H1 (cell line): ENCODE results near the gene IKZF3. TPM values are rescaled to one million over a fixed set of nuclear protein-coding genes. Genes with fewer than 3 reads are reported as not detected.

Experiments used
- CTCF ChIA-PET: fragments of 300-600 bp; sonication (Branson Sonifier 250); formaldehyde crosslinking; loops from one replicate; lab custom pipeline; 2021; ENCODE audit not compliant: partially characterized antibody; lab: Charles Lee
- POLR2A ChIA-PET: fragments of 300-600 bp; sonication (Branson Sonifier 250); formaldehyde crosslinking; loops from one replicate; lab custom pipeline; 2021; ENCODE audit warnings: inconsistent platforms; ENCODE audit not compliant: partially characterized antibody; lab: Charles Lee
- DNase-seq, 2 experiments: peaks; one replicate each; pipeline versions ENCODE4 v3.0.0 to v3.0.0-alpha.2; 2010 to 2022; ENCODE audit warnings: low spot score in 2 of 2, low read depth in 1 of 2, mixed read lengths in 1 of 2
- FAIRE-seq: peaks from 2 replicates; lab custom pipeline; 2011; peaks lifted over from hg19 to GRCh38; lab: Jason Lieb, UNC
- H2AFZ ChIP-seq: 2 replicates; pipeline ENCODE4 v1.8.1; 2012; ENCODE audit warnings: low read length, inconsistent platforms
- H2AK5ac ChIP-seq: 2 replicates; pipeline ENCODE4 v1.6.1; 2013; ENCODE audit warnings: low read depth, low read length
- H2BK120ac ChIP-seq: replicated peaks from 2 replicates; pipeline ENCODE3; 2013; ENCODE audit warnings: low read depth, low read length, inconsistent platforms
- H2BK12ac ChIP-seq: 2 replicates; pipeline ENCODE4 v1.6.1; 2013; ENCODE audit warnings: low read depth, low read length
- H2BK15ac ChIP-seq: 2 replicates; pipeline ENCODE4 v1.6.1; 2013; ENCODE audit warnings: low read length
- H2BK20ac ChIP-seq: 2 replicates; pipeline ENCODE4 v1.6.1; 2013; ENCODE audit warnings: low read length
- H2BK5ac ChIP-seq: 2 replicates; pipeline ENCODE4 v1.6.1; 2013; ENCODE audit warnings: low read depth, low read length
- H3K14ac ChIP-seq: 2 replicates; pipeline ENCODE4 v1.6.1; 2013; ENCODE audit warnings: inconsistent platforms; ENCODE audit not compliant: insufficient read length
- H3K18ac ChIP-seq: 2 replicates; pipeline ENCODE4 v1.6.1; 2013; ENCODE audit warnings: low read length; ENCODE audit errors: extremely low read depth
- H3K23ac ChIP-seq: 2 replicates; pipeline ENCODE4 v1.6.1; 2013; ENCODE audit warnings: inconsistent platforms; ENCODE audit not compliant: insufficient read length
- H3K23me2 ChIP-seq: 2 replicates; pipeline ENCODE4 v1.6.1; 2013; ENCODE audit warnings: low read depth, low read length
- H3K27ac ChIP-seq: 2 replicates; pipeline ENCODE4 v1.6.1; 2011; ENCODE audit warnings: low read depth, low read length, inconsistent platforms
- H3K27me3 ChIP-seq, 4 experiments: replicated peaks in 1 of 4; 1 replicate in 1 of 4; 2 replicates in 3 of 4; pipeline versions ENCODE4 v1.6.1 to v1.8.1; 2011 to 2013; ENCODE audit warnings: low read length in 3 of 4, mild to moderate bottlenecking in 3 of 4, inconsistent platforms in 2 of 4, mixed read lengths in 2 of 4, moderate library complexity in 1 of 4; ENCODE audit not compliant: control insufficient read depth in 3 of 4, insufficient read depth in 3 of 4; ENCODE audit errors: extremely low read depth in 1 of 4
- H3K36me3 ChIP-seq, 4 experiments: 2 replicates each; pipeline versions ENCODE4 v1.6.1 to v1.8.1; 2011 to 2013; ENCODE audit warnings: mild to moderate bottlenecking in 4 of 4, low read length in 3 of 4, moderate library complexity in 2 of 4, control low read depth in 1 of 4, inconsistent platforms in 1 of 4; ENCODE audit not compliant: insufficient read depth in 4 of 4, control insufficient read depth in 2 of 4
- H3K4ac ChIP-seq: replicated peaks from 2 replicates; pipeline ENCODE3; 2013; ENCODE audit warnings: low read length, low read depth, mixed read lengths, inconsistent platforms; ENCODE audit not compliant: insufficient read length
- H3K4me1 ChIP-seq, 4 experiments: replicated peaks in 1 of 4; 1 replicate in 1 of 4; 2 replicates in 3 of 4; pipeline versions ENCODE4 v1.6.1 to v1.8.1; 2011 to 2013; ENCODE audit warnings: low read length in 3 of 4, inconsistent platforms in 2 of 4, mixed read lengths in 1 of 4; ENCODE audit not compliant: insufficient read depth in 4 of 4, control insufficient read depth in 3 of 4
- H3K4me2 ChIP-seq, 2 experiments: 2 replicates each; pipeline versions ENCODE4 v1.6.1 to v1.8.1; 2011 to 2013; ENCODE audit warnings: low read depth in 2 of 2, low read length in 2 of 2, control low read depth in 1 of 2, inconsistent platforms in 1 of 2, mild to moderate bottlenecking in 1 of 2; ENCODE audit not compliant: insufficient read depth in 1 of 2
- H3K4me3 ChIP-seq, 4 experiments: fragments of 200-600, 300-600 bp in 1 of 4; sonication (generic), shearing (Covaris generic), sonication (Bioruptor Twin) in 1 of 4; 2 replicates each; pipeline versions ENCODE4 v1.5.1 to v1.8.1; 2011 to 2016; ENCODE audit warnings: low read length in 4 of 4, low read depth in 3 of 4, control low read depth in 2 of 4, inconsistent platforms in 2 of 4, mild to moderate bottlenecking in 2 of 4, mixed read lengths in 1 of 4, moderate library complexity in 1 of 4; ENCODE audit not compliant: insufficient read depth in 2 of 4; ENCODE audit errors: extremely low read depth in 1 of 4
- H3K56ac ChIP-seq: replicated peaks from 2 replicates; pipeline ENCODE3; 2013; ENCODE audit warnings: low read depth, mild to moderate bottlenecking, mixed read lengths, low read length, inconsistent platforms; ENCODE audit not compliant: insufficient read length
- H3K79me1 ChIP-seq: 2 replicates; pipeline ENCODE4 v1.6.1; 2013; ENCODE audit warnings: low read depth, low read length, control low read depth
- H3K79me2 ChIP-seq, 2 experiments: 2 replicates each; pipeline versions ENCODE4 v1.6.1 to v1.8.1; 2012 to 2013; ENCODE audit warnings: low read length in 2 of 2, mild to moderate bottlenecking in 2 of 2, inconsistent platforms in 1 of 2; ENCODE audit not compliant: insufficient read depth in 2 of 2, control insufficient read depth in 1 of 2
- H3K9ac ChIP-seq, 4 experiments: replicated peaks in 1 of 4; 1 replicate in 1 of 4; 2 replicates in 3 of 4; pipeline versions ENCODE4 v1.6.1 to v1.8.1; 2011 to 2013; ENCODE audit warnings: low read depth in 3 of 4, low read length in 3 of 4, control low read depth in 2 of 4, mild to moderate bottlenecking in 2 of 4, moderate library complexity in 2 of 4, inconsistent platforms in 1 of 4; ENCODE audit errors: extremely low read depth in 1 of 4
- H3K9me3 ChIP-seq, 2 experiments: 2 replicates each; pipeline versions ENCODE4 v1.6.1 to v1.8.1; 2012 to 2013; ENCODE audit warnings: mild to moderate bottlenecking in 2 of 2, moderate library complexity in 2 of 2, control low read depth in 1 of 2, inconsistent platforms in 1 of 2, low read depth in 1 of 2, low read length in 1 of 2, mixed read lengths in 1 of 2; ENCODE audit not compliant: insufficient read depth in 2 of 2
- H4K20me1 ChIP-seq, 2 experiments: replicated peaks in 1 of 2; 2 replicates each; pipeline versions ENCODE3 to v1.8.1; 2011 to 2013; ENCODE audit warnings: inconsistent platforms in 2 of 2, low read length in 2 of 2, mild to moderate bottlenecking in 1 of 2; ENCODE audit not compliant: insufficient read depth in 2 of 2, control insufficient read depth in 1 of 2
- H4K5ac ChIP-seq: 2 replicates; pipeline ENCODE4 v1.6.1; 2013; ENCODE audit warnings: low read length, low read depth, mixed read lengths, inconsistent platforms; ENCODE audit not compliant: insufficient read length
- H4K8ac ChIP-seq: 2 replicates; pipeline ENCODE4 v1.8.0; 2013; ENCODE audit warnings: mild to moderate bottlenecking, moderate library complexity, low read length, inconsistent platforms; ENCODE audit not compliant: insufficient read depth; ENCODE audit errors: extremely low read depth
- H4K91ac ChIP-seq: replicated peaks from 2 replicates; pipeline ENCODE3; 2013; ENCODE audit warnings: low read length, mixed read lengths, inconsistent platforms; ENCODE audit not compliant: insufficient read length
- ASH2L ChIP-seq: fragments of 200-600, 300-600 bp; sonication (generic); IDR thresholded peaks from one replicate; pipeline ENCODE4 v1.7.1; 2017; ENCODE audit warnings: low read length
- ATF3 ChIP-seq: IDR thresholded peaks from 2 replicates; pipeline ENCODE4 v1.6.1; 2011; ENCODE audit warnings: low read depth, mild to moderate bottlenecking, low read length; ENCODE audit not compliant: insufficient read depth
- BRCA1 ChIP-seq: IDR thresholded peaks from 2 replicates; pipeline ENCODE4 v1.6.1; 2012; ENCODE audit warnings: low read depth, low read length, improper control_type of control experiment
- MAX ChIP-seq: IDR thresholded peaks from 2 replicates; pipeline ENCODE4 v1.6.1; 2012; ENCODE audit warnings: inconsistent platforms
- WGBS, 2 experiments: shearing (Covaris generic) in 1 of 2; methylation state at CpG; one replicate each; pipeline versions ENCODE4 v1.1.6 to v1.1.7; 2013 to 2015; ENCODE audit warnings: low lambda C conversion rate in 2 of 2, mixed read lengths in 2 of 2, inconsistent platforms in 1 of 2, low coverage in 1 of 2, missing lambda C conversion rate in 1 of 2; ENCODE audit not compliant: insufficient replicate concordance in 2 of 2, insufficient coverage in 1 of 2, insufficient read length in 1 of 2; ENCODE audit errors: extremely low coverage in 1 of 2, missing lambda C conversion rate in 1 of 2; 5-methylcytosine and 5-hydroxymethylcytosine counted together
- polyA plus RNA-seq, 7 experiments: library from polyadenylated mRNA; depleted of rRNA in 3 of 7; stranded (reverse) in 5 of 7; unstranded in 2 of 7; fragments of >200 nt in 5 of 7; fragments of 200-250 nt in 2 of 7; gene quantifications; 1 replicate in 5 of 7; 2 replicates in 1 of 7; 4 replicates in 1 of 7; pipeline versions ENCODE4 v1.2.1 to v1.2.3, GENCODE V29; 2011 to 2013; ENCODE audit warnings: missing spikeins in 2 of 7, mixed read lengths in 2 of 7
- total RNA-seq: library from RNA; stranded (reverse); fragmentation: NEBNext Ultra II Directional; extraction: Animal tissue kit (Norgen Biotek cat#: 25700); gene quantifications from 2 replicates; pipeline ENCODE4 v1.2.1, GENCODE V29; 2021

Gene IKZF3
- total and polyA plus RNA-seq, 2 of the 8 experiments (the other 6 are each of a cell fraction or from before 2014, with no cell fraction given), result 0.23 to 0.56 TPM

- H3K79me2 ChIP-seq, result no peaks in the 10 kb centered on the region
- ChIA-PET POLR2A (interaction anchor here (1.3 kb wide), 1 partner anchor 14 kb away, joined by 3 read pairs; no protein-coding TSS in a partner anchor), CTCF (interaction anchor here (0.6 to 1.5 kb wide), 3 partner anchors 16 to 216 kb away, joined by 3 read pairs; no protein-coding TSS in a partner anchor)
- H2BK120ac ChIP-seq, result no peak overlapping the region
- H3K14ac ChIP-seq, result no peak overlapping the region
- H3K27ac ChIP-seq, result no peak overlapping the region
- no peaks in the 10 kb centered on the region for H3K27me3 ChIP-seq
- H3K4ac ChIP-seq, result no peak overlapping the region
- H2AFZ ChIP-seq, result no peak overlapping the region
- H3K4me2 ChIP-seq, result no peak overlapping the region
- H3K56ac ChIP-seq, result no peak overlapping the region
- no peak overlapping the region for H2AK5ac ChIP-seq
- H4K5ac ChIP-seq, result no peak overlapping the region
- no peak overlapping the region for H3K18ac ChIP-seq
- H3K9me3 ChIP-seq, result no peaks in the 10 kb centered on the region
- H2BK12ac ChIP-seq, result no peak overlapping the region
- H3K36me3 ChIP-seq, result no peaks in the 10 kb centered on the region
- no peak overlapping the region for H2BK5ac ChIP-seq
- H3K4me1 ChIP-seq, result peaks cover 0 to 5% (median 1%) of the 10 kb centered on the region in 4 experiments; a peak in 4 of 7 replicates
- no peak overlapping the region for H4K91ac ChIP-seq
- no peak overlapping the region for H2BK15ac ChIP-seq
- no peak overlapping the region for H3K23ac ChIP-seq
- H4K8ac ChIP-seq, result no peak overlapping the region
- H3K79me1 ChIP-seq, result no peaks in the 10 kb centered on the region
- DNase-seq, result no peak
- H4K20me1 ChIP-seq, result no peaks in the 10 kb centered on the region
- H2BK20ac ChIP-seq, result no peak overlapping the region
- no peaks in the 10 kb centered on the region for H3K23me2 ChIP-seq
- FAIRE-seq, result no peak
- WGBS, 2 experiments, result 87 to 100% methylated on average over 1 to 4 of the region's 4 CpGs
- H3K9ac ChIP-seq, result no peak overlapping the region
- TF ChIP-seq ASH2L (no peak), ATF3 (no peak), BRCA1 (no peak), MAX (no peak)
- H3K4me3 ChIP-seq, result no peak overlapping the region
Observed at GRCh38 chr17:39804839-39805238, 59.3 kb downstream of the IKZF3 start.
